Bronchial epithelial cell (primary cell): ENCODE results near the gene RARRES1. TPM values are rescaled to one million over a fixed set of nuclear protein-coding genes. Genes with fewer than 3 reads are reported as not detected.

Experiments used
- DNase-seq: peaks from one replicate; pipeline ENCODE4 v3.0.0-alpha.2; 2010; ENCODE audit warnings: low read depth
- FAIRE-seq: peaks from 2 replicates; lab custom pipeline; 2011; peaks lifted over from hg19 to GRCh38; lab: Jason Lieb, UNC
- H3K27me3 ChIP-seq: 2 replicates; pipeline ENCODE4 v1.5.1; 2011; ENCODE audit warnings: low read length; ENCODE audit not compliant: control insufficient read depth, insufficient read depth
- H3K36me3 ChIP-seq: 2 replicates; pipeline ENCODE4 v1.5.1; 2011; ENCODE audit warnings: low read length; ENCODE audit not compliant: control insufficient read depth, insufficient read depth
- H3K4me3 ChIP-seq: 2 replicates; pipeline ENCODE4 v1.5.1; 2011; ENCODE audit warnings: mild to moderate bottlenecking, low read depth, low read length, control low read depth
- CTCF ChIP-seq: IDR thresholded peaks from 2 replicates; pipeline ENCODE4 v1.5.1; 2011; ENCODE audit warnings: mild to moderate bottlenecking, moderate library complexity, low read length, control low read depth, inconsistent platforms; ENCODE audit not compliant: insufficient read depth, severe bottlenecking
- total RNA-seq: library from RNA; depleted of rRNA; stranded (reverse); fragments of >200 nt; gene quantifications from 2 replicates; pipeline ENCODE4 v1.2.1, GENCODE V29; 2014

RARRES1 gene
- total RNA-seq, 1 donor from 2014 or later: 2.4 TPM

GRCh38 chr3:158742871-158743663 lies 10.8 kb upstream of the RARRES1 start:
- peaks cover 2% of the 10 kb centered on the region for H3K27me3 ChIP-seq
- no peak for TF ChIP-seq CTCF
- peaks cover 1% of the 10 kb centered on the region for H3K36me3 ChIP-seq
- H3K4me3 ChIP-seq: no peak overlapping the region
- FAIRE-seq (no peak), DNase-seq (peak; percentile 53)

DNA sequence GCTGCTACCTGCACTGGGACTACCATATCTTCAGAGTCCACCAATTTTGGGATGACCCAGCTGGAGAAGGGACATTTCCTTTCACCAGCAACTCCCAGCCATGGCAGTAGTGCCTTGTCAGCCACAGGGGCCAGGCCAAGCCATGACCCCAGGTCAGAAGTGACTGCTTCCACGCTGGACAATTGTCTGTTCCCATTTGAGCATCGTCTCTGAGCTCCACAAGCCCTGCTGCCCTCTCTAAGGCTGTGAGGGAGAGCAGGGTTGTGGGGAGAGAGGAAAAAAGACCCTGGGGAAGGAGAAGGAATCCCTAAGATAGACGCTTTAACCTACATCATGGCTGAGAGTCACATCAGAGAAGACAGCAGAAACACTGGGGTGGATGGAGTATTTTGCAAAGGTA lies 7.4 kb upstream of the RARRES1 start:
- no peak overlapping the region for H3K4me3 ChIP-seq
- no peak for FAIRE-seq
- DNase-seq: no peak
- peaks cover 1% of the 10 kb centered on the region for H3K36me3 ChIP-seq
- TF ChIP-seq CTCF: no peak
- H3K27me3 ChIP-seq: peaks cover 2% of the 10 kb centered on the region

GRCh38 chr3:158739078-158739477 lies 6.8 kb upstream of the RARRES1 start:
- TF ChIP-seq CTCF: no peak
- Histone ChIP-seq H3K4me3 (no peak overlapping the region), H3K27me3 (peaks cover 2% of the 10 kb centered on the region), H3K36me3 (peaks cover 1% of the 10 kb centered on the region)
- peak; percentile 55 for FAIRE-seq
- no peak for DNase-seq

DNA sequence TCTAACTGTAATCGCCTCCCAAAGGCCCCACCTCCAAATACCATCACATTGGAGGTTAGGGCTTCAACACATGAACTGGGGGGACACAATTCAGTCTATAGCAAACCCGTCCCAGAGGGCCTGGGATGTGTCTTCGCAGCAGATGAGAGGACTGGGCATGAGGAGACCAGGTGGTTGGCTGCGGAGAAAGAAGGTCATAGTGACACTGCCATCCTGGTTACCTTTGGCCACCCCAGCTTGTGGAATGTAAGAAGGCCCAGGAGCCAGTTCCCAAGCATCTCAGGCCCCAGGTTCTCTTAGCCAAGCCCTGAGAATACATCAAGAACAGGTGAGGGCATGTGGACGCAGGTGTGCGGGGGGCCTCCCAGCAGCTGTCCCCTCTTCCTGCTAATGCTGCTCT lies 6.4 kb upstream of the RARRES1 start:
- no peak for DNase-seq
- peaks cover 1% of the 10 kb centered on the region for H3K36me3 ChIP-seq
- H3K4me3 ChIP-seq: no peak overlapping the region
- FAIRE-seq: no peak
- H3K27me3 ChIP-seq: peaks cover 2% of the 10 kb centered on the region
- TF ChIP-seq CTCF: no peak

GRCh38 chr3:158737976-158738615 lies 5.8 kb upstream of the RARRES1 start:
- H3K27me3 ChIP-seq: peaks cover 2% of the 10 kb centered on the region
- FAIRE-seq: no peak
- no peak for TF ChIP-seq CTCF
- H3K36me3 ChIP-seq: peaks cover 1% of the 10 kb centered on the region
- no peak for DNase-seq
- no peak overlapping the region for H3K4me3 ChIP-seq
